ENCODE results near the gene RP9.

The RP9 gene

GRCh38 chr7:33075818-33076518, 33.2 kb downstream of the RP9 start:
- Histone ChIP-seq H3K4me3 (ENCODE audit: low read depth, low read length) (no peak overlapping the region), H3K36me3 (no peaks in the 10 kb centered on the region), H3K9me3 (no peaks in the 10 kb centered on the region; the same call in 1 of the 2 replicates), H3K27me3 (peaks cover 59% of the 10 kb centered on the region), H3K4me1 (no peaks in the 10 kb centered on the region)
- no peak for DNase-seq
- TF ChIP-seq, protein P1, sequence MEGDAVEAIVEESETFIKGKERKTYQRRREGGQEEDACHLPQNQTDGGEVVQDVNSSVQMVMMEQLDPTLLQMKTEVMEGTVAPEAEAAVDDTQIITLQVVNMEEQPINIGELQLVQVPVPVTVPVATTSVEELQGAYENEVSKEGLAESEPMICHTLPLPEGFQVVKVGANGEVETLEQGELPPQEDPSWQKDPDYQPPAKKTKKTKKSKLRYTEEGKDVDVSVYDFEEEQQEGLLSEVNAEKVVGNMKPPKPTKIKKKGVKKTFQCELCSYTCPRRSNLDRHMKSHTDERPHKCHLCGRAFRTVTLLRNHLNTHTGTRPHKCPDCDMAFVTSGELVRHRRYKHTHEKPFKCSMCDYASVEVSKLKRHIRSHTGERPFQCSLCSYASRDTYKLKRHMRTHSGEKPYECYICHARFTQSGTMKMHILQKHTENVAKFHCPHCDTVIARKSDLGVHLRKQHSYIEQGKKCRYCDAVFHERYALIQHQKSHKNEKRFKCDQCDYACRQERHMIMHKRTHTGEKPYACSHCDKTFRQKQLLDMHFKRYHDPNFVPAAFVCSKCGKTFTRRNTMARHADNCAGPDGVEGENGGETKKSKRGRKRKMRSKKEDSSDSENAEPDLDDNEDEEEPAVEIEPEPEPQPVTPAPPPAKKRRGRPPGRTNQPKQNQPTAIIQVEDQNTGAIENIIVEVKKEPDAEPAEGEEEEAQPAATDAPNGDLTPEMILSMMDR (IDR thresholded peaks at IDR 0.05; ENCODE audit: low read depth, low read length): no peak

DNA sequence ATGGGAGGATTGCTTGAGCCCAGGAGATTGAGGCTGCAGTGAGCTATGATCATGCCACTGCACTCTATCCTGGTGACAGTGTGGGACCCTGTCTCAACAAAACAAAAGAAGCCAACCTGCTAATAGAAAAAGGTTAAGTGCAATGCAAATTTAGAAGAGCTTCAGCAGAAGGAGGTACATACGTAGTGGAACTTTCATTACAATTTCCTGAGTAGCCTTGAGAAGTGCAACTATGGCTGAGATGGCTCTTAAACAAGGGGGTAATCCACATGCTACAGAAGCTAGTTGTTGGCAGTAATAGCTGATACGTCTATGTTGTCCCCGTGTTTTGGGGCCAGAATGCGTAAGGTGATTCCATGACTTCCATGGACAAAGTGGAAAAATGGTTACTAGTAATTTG, 36.0 kb downstream of the RP9 start:
- Histone ChIP-seq H3K36me3 (no peaks in the 10 kb centered on the region), H3K9me3 (peaks cover 9% of the 10 kb centered on the region), H3K27me3 (peaks cover 44% of the 10 kb centered on the region), H3K4me1 (no peaks in the 10 kb centered on the region), H3K4me3 (ENCODE audit: low read depth, low read length) (no peak overlapping the region)
- DNase-seq: no peak
- TF ChIP-seq, protein P1 (IDR thresholded peaks at IDR 0.05; ENCODE audit: low read depth, low read length): no peak

- Histone ChIP-seq H3K4me1 (no peaks in the 10 kb centered on the region), H3K4me3 (ENCODE audit: low read depth, low read length) (no peak overlapping the region), H3K36me3 (no peaks in the 10 kb centered on the region), H3K27me3 (peaks cover 36% of the 10 kb centered on the region), H3K9me3 (peaks cover 9% of the 10 kb centered on the region)
- no peak for DNase-seq
- TF ChIP-seq, protein P1 (IDR thresholded peaks at IDR 0.05; ENCODE audit: low read depth, low read length): no peak
Observed at GRCh38 chr7:33072471-33072870, 36.7 kb downstream of the RP9 start.

DNA sequence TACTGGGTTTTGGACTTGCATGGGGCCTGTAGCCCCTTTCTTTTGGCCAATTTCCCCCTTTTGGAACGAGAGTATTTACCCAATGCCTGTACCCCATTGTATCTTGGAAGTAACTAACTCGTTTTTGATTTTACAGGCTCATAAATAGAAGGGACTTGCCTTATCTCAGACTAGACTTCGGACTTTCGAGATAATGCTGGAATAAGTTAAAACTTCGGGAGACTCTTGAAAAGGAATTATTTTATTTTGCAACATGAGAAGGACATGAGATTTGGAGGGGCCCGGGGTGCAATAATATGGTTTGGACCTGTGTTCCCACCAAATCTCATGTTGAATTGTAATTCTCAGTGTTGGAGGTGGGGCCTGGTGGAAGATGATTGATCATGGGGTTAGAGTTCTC, 38.4 kb downstream of the RP9 start:
- Histone ChIP-seq H3K36me3 (no peaks in the 10 kb centered on the region), H3K4me1 (no peaks in the 10 kb centered on the region), H3K9me3 (peaks cover 9% of the 10 kb centered on the region), H3K27me3 (peaks cover 24% of the 10 kb centered on the region), H3K4me3 (ENCODE audit: low read depth, low read length) (no peak overlapping the region)
- TF ChIP-seq, protein P1 (IDR thresholded peaks at IDR 0.05; ENCODE audit: low read depth, low read length): no peak
- no peak for DNase-seq

- TF ChIP-seq, protein P1 (IDR thresholded peaks at IDR 0.05; ENCODE audit: low read depth, low read length): no peak
- Histone ChIP-seq H3K27me3 (peaks cover 22% of the 10 kb centered on the region), H3K9me3 (peaks cover 9% of the 10 kb centered on the region), H3K36me3 (no peaks in the 10 kb centered on the region), H3K4me3 (ENCODE audit: low read depth, low read length) (no peak overlapping the region), H3K4me1 (no peaks in the 10 kb centered on the region)
- DNase-seq: no peak
Observed at GRCh38 chr7:33070277-33070676, 38.9 kb downstream of the RP9 start.

GRCh38 chr7:33067921-33068320, 41.3 kb downstream of the RP9 start:
- Histone ChIP-seq H3K27me3 (peaks cover 2% of the 10 kb centered on the region; the same call in 1 of the 2 replicates), H3K4me1 (peaks cover 5% of the 10 kb centered on the region), H3K9me3 (peaks cover 9% of the 10 kb centered on the region), H3K4me3 (ENCODE audit: low read depth, low read length) (no peak overlapping the region), H3K36me3 (no peaks in the 10 kb centered on the region)
- DNase-seq: no peak
- TF ChIP-seq, protein P1 (IDR thresholded peaks at IDR 0.05; ENCODE audit: low read depth, low read length): no peak

All from BE2C (cell line).